Prostate gland (tissue), 2 donors: Measurements from ENCODE around the gene TBC1D22A.

ENCODE experiments used
- CTCF ChIP-seq, 4 experiments: fragments of 200-600 bp in 2 of 4; fragments of 450-650 bp in 2 of 4; sonication (generic) in 2 of 4; IDR thresholded peaks; 1 replicate in 3 of 4; 2 replicates in 1 of 4; pipeline ENCODE4 v1.5.1; 2016 to 2019; ENCODE audit warnings: antibody characterized with exemption in 4 of 4, mild to moderate bottlenecking in 2 of 4, moderate library complexity in 2 of 4
- POLR2A ChIP-seq: fragments of 450-650 bp; IDR thresholded peaks from one replicate; pipeline ENCODE4 v1.6.1; 2016; ENCODE audit warnings: antibody characterized with exemption, mild to moderate bottlenecking
- POLR2AphosphoS5 ChIP-seq: sonication (generic); formaldehyde crosslinking; IDR thresholded peaks from one replicate; pipeline ENCODE4 v1.6.1; 2017; ENCODE audit warnings: antibody characterized with exemption

GRCh38 chr22:47036352-47036751 is 273.9 kb downstream of the TBC1D22A start:
- TF ChIP-seq CTCF (IDR thresholded peaks at IDR 0.05) (no peak), POLR2A (no peak), POLR2AphosphoS5 (no peak)
